Fibroblast of pulmonary artery (primary cell): ENCODE results near the gene MROH2A.

Experiments
- DNase-seq: peaks from one replicate; pipeline ENCODE4 v3.0.0-alpha.2; 2010; ENCODE audit warnings: low read depth
- H3K4me3 ChIP-seq: replicated peaks from 2 replicates; pipeline ENCODE4 v1.5.1; 2011; ENCODE audit warnings: low read depth, mild to moderate bottlenecking, control low read depth, low read length, moderate library complexity
- CTCF ChIP-seq: IDR thresholded peaks from 2 replicates; pipeline ENCODE4 v1.5.1; 2011; ENCODE audit warnings: mild to moderate bottlenecking, control low read depth, low read length, inconsistent platforms; ENCODE audit errors: missing control alignments

The MROH2A gene

GRCh38 chr2:233820774-233821105 lies 42.6 kb downstream of the MROH2A start:
- TF ChIP-seq CTCF, result no peak
- no peak for DNase-seq
- no peak overlapping the region for H3K4me3 ChIP-seq

- no peak for TF ChIP-seq CTCF
- no peak overlapping the region for H3K4me3 ChIP-seq
- no peak for DNase-seq
Measured at GRCh38 chr2:233821196-233821595, 43.1 kb downstream of the MROH2A start.

- no peak for TF ChIP-seq CTCF
- H3K4me3 ChIP-seq, result no peak overlapping the region
- no peak for DNase-seq
Measured at GRCh38 chr2:233821709-233822100, 43.6 kb downstream of the MROH2A start.

- TF ChIP-seq CTCF, result no peak
- no peak for DNase-seq
Measured at GRCh38 chr2:233822101-233822771, 44.1 kb downstream of the MROH2A start.

GRCh38 chr2:233822781-233823730 lies 44.9 kb downstream of the MROH2A start:
- H3K4me3 ChIP-seq, result no peak overlapping the region
- TF ChIP-seq CTCF, result no peak
- DNase-seq, result no peak

More at GRCh38 chr2:233822101-233822771, 44.1 kb downstream of the MROH2A start:
- H3K4me3 ChIP-seq, result no peak overlapping the region

GRCh38 chr2:233823731-233824121 lies 45.6 kb downstream of the MROH2A start:
- no peak for DNase-seq
- no peak for TF ChIP-seq CTCF
- no peak overlapping the region for H3K4me3 ChIP-seq
